SH-SY5Y (cell line): Measurements from ENCODE around the gene AIFM3.

ENCODE experiments used
- GATA2 ChIP-seq: IDR thresholded peaks from 2 replicates; pipeline ENCODE4 v1.6.1; 2011; ENCODE audit warnings: mild to moderate bottlenecking, low read depth, low read length
- GATA3 ChIP-seq: IDR thresholded peaks from 2 replicates; pipeline ENCODE4 v1.6.1; 2011; ENCODE audit warnings: low read depth, mild to moderate bottlenecking, low read length, moderate library complexity

DNA sequence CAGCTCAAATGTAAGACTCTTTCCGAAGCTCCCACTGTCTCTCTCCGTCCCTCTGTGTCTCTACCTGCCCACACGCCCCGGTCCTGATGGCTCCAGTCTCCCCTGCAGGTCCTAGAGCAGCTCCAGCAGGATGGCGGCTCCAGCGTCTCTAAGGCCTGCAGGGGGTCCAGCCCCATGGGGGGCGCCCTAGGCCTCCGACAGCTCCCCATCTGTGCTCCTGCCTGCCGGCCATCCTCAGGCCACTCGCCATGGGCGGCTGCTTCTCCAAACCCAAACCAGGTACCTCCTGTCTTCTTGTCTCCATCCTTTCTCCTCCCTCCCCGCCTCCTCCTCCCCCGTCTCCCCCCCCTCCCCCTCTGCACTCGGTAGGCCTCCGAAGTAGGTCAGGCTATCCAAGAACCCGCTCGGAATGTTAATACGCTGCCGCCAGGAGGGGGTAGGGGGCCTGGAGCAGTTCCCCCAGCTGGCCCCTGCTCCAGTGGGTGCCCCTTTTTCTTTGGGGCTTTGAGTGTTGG lies 699 bp downstream of the AIFM3 start:
- no peak for TF ChIP-seq GATA3
- no peak for TF ChIP-seq GATA2
